GM21515 (cell line): ENCODE measurements around the gene DLD.
"Not testable (repeated sequence)": the region's sequence is repeated elsewhere in the genome, so short reads cannot be mapped to it uniquely, and the experiment has no call there.

Source experiments
- ATAC-seq: cut with Tn5 transposase; IDR thresholded peaks from one replicate; pipeline ENCODE4 v1.9.1; 2021; ENCODE audit not compliant: unreplicated experiment

Gene DLD

DNA sequence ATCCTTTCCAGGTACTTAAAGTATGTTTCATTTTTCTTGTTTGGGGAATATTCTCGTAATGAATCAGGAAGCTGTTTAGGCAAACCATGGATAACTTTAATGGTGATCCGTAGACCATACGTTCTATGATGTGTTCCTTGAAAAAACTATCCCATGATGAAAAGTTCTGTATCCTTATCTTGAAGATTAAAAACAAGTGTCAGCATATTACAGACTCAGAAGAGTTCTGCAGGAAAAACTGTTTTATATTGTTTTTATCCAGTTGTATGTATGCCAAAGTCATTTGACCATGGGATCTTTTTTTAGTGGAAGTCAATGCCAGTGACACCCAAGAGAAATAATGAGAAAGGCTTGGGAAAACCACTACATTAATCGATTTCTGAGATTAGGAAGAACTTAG is 52.0 kb downstream of the DLD start:
- ATAC-seq = no peak

DNA sequence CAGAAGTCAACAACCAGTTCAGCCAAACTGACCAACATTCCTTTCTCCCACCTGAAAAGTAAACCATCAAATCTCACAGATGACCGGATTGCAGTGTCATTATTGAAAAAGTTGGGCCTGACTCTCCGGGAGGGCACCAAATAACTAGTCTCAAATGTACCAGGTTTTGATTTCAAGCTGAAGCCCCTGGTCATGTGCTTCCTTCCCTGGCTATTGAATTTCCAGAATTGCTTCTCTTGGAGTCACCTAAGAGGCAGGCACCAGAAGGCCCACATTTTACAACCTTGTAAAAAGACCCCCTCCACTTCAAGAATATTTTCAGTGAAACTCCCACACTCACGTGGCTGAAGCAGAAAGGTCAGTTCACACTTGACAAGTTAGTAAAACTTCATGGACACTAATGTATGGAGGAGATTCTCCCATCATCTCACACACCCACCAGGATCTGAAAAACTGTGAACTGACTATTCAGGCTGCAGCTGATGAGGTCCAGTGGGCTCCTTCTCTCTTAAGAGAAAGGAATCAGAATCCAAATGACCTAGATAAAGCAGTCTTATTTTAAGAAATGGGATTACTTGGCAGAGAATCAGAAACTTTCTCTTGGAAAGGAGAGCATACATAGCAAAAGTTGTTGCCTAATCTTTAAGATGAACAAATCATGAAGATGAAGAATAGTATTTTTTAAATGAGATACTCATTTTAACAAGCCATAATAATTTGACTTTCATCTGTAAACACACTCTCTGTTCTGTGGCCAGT is 53.6 kb downstream of the DLD start:
- no peak for ATAC-seq

DNA sequence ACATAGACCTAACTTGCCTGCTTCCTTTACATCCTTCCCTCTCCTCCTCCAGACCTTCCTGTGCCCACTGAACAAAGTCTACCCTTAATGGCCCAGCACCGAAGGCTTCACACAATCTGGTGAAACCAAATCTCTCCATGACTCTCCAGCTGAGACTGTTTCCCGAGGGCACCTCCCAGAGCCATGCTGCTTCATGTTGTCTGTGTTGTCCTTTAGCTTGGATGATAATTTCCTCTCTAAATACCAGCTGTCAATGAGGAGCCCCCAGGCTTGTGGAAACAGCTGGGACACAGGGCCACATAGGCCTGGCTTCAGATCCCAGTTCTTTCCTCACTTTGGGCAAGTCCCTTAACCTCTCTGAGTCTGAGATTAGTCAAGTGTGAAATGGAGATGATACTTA is 54.3 kb downstream of the DLD start:
- no peak for ATAC-seq

DNA sequence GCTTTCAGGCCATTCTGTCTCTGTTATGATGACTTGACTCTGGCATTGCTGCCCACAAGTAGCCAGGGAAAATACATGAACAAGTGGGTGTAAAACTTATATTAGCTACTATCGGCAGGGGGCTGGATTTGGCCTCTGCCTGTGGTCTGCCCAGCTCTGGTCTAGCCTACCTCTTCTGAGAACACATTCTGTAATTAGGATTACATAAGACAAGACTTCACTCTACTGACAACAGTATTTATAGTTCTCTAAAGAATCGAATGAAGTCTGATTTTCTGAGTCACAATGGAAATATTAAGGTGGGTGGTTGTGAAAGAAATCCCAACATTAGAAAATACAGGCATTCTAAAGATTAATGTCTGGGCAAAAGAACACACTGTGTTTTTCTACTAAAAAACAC is 55.5 kb downstream of the DLD start:
- no peak for ATAC-seq

DNA sequence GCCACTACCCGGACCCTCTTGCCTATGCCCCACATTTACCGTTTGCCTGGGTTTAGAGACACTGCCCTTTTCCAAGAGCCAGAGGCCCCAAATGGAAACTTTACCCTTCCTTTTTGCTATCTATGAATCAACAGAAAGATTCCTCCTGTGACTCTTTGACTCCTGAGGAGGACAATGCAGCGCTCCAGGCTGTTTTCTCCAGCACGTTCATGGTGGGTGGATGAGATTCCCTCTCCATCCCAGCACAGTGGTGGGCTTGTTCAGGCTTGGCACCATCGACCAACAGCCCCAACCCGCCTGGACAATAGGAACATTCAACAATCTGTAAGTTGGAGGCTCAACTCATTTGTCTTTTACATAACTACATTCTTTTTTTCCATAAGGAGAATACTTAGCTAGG is 55.9 kb downstream of the DLD start:
- ATAC-seq = no peak

DNA sequence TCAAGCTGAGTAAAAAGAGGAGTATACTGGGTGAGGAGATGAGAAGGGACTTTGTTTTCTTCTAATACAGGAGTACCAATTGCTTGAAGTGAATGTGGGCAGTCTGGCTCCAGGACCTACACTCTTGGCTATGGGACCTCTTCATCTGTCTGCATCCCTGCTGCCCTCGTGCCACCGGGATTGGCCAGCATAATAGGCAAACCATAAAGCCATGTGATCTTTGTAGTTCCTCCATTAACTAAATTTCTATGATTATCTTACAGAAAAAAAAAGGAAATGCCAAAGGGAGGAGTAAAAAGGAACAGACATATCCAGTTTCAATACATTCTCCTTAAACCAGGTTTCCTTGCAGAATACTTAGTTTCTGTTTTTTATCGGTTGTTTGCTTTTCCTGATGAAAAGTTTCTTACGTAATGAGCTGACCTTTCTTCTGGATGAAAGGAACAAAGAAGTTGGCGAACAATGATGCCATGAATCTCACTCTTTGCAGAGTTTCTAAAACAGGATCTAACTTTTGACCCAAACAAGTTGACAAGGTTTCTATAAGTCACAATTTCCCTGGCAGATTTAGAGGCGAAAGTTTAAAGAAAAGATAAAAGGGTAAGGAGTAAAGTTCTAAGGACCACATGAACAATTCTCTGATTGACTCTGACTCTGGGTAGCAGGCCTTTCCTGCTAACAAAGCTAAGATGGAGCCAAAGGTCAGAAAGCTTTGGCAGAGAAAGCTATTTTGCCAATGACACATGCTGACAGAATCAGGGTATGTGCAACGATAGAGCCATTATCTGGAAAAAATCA is 57.9 kb downstream of the DLD start:
- ATAC-seq = no peak

DNA sequence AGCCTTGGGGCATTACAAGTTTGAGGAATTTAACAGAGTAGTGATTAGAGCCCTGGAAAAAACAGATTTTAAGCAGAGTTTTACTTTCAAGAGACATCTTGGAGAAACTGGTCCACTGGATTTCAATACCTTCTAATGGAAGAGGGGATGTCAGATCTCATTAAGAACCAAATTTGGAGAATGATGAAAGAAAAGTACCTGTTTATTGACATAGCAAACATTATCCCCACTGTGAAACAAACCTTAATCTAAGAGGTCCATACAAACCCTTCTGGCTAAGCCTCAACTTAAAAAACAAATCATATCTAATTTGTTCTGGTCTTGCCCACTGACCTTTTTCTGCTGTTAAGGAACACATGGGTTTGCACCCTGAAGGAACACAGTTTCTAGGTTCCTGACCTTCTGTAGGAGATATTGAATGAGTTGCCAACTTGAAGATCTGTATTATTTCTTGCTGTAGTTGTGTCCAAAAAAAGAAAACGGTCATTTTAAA is 58.5 kb downstream of the DLD start:
- no peak for ATAC-seq

DNA sequence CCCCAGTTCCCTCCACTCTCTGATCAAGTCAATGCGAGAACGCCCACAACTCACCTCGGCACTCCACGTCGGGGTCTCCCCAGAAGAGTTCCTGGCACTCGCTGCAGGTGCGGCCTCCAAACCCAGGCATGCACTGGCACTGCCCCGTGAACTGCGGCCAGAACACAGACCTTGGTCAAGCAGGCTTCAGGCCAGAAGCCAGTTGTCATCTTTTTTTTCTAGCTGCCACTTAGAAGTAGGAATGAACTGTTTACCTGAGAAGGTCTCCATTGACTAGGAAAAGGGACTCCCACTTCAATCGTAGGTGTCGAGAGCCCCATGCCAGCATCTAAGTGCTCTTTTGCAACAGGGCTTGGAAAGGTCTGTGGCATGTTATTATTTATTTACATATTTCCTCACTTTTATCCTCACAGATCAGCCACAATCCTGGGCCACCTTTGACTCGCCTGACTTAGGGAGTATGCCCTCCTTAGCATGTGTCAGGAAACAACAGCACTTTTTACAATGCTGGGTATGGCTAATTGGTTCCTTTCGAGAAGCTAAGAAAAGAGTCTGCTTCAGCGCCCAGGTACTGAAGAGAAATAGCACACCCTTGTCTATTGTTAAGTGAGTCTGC is 60.3 kb downstream of the DLD start:
- no peak for ATAC-seq

DNA sequence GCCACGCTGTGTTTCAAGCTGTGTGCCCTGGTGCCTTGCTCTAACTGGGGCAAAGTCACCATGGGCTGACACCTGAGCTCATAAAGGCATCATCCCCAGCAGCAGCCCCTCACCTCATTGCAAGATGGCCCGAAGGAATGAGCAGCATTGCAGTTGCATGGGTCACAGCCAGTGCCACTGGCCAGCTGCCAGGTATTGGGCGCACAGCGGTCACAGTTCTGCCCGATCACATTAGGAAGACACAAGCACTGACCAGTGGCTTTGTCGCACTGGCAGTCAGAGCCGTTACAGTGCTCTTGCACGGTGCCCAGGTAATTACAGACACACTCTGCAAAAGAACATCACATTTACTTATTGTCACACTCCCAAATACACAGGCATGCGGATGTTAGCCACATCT is 60.9 kb downstream of the DLD start:
- ATAC-seq = no peak

DNA sequence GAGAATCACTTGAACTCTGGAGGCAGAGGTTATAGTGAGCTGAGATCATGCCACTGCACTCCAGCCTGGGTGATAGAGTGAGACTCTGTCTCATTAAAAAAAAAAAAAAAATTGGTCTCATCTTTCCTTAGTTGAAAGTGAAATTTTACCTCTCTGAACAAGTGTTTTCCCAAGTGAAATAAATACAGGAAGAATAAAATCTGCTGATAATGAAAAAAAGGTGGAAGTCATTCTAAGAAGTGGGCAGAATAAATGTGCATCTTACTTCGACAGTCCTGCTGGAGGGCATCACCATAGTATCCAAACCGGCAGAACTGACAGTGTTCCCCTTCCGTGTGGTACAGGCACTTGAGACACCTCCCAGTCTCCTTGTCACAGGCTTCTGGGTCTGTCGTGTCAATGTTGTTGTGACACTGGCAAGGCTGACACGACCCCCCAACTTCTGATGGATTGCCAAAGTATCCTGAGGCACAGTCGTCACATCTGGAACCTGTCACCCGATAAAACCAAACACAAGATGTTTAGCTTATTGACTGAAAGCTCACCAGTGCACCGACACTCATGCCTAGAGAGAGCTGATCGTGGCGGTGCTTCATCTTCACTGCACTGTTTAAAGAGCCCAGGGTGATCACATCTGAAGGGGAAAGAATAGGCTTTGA is 62.4 kb downstream of the DLD start:
- no peak for ATAC-seq

DNA sequence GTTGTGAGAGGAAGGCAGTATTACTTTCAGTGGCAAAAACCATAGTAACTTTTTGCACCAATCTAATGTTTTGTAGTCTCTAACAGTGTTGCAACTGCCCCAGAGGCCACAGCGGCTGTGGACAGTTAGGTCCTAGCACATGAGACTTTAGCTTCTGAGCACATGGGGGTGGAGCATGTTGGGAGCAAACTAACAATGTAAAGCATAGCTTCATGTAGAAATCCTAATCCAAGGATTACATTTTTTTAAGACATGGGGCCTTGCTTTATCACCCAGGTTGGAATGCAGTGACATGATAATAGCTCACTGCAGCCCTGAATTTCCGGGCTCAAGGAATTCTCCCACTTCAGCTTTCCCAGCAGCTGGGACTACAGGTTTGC is 62.9 kb downstream of the DLD start:
- ATAC-seq = no peak

DNA sequence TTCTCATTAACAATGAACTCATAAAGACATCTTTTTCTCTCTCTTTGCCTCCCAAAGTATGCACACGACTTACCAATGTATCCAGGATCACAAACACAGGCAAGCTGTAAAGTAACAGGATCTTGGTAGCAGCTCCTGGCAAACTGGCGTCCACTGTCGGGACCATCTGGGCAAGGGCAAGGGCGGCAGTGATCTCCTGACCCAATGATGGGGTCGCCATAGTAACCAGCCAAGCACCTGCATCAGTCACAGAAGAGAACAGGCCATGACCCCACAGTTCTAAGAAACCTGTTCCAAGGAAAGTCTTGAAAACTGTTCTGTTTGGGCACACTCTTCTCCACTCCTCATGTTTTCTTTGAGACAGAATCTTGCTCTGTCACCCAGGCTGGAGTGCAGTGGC is 64.4 kb downstream of the DLD start:
- ATAC-seq = no peak

DNA sequence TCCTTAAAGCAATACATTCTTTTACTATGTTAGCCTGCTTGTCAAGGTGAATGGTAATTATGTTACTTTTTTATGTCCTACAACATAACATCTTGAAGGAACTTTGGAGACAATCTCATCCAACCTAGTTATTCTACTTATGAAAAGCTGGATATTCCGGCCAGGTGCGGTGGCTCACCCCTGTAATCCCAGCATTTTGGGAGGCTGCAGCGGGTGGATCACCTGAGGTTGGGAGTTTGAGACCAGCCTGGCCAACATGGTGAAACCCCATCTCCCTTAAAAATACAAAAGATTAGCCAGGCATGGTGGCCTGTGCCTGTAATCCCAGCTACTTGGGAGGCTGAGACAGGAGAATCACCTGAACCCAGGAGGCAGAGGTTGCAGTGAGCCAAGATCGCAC is 66.0 kb downstream of the DLD start:
- ATAC-seq = not testable (repeated sequence)

DNA sequence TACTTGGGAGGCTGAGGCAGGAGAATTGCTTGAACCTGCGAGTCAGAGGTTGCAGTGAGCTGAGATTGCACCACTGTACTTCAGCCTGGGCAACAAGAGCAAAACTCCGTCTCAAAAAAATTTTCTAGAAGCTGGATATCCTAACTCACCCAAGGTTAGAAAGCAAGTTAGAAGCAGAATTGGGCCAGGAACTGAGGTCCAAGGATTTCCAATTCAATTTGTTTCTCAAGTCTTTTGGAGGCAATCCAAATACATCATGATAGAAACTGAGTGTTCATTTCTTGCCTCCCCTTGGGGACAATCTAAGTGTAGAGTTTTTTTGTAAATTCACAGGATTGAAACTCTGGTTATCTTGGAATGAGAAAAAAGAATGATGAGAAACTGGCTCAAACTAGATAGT is 66.5 kb downstream of the DLD start:
- no peak for ATAC-seq

DNA sequence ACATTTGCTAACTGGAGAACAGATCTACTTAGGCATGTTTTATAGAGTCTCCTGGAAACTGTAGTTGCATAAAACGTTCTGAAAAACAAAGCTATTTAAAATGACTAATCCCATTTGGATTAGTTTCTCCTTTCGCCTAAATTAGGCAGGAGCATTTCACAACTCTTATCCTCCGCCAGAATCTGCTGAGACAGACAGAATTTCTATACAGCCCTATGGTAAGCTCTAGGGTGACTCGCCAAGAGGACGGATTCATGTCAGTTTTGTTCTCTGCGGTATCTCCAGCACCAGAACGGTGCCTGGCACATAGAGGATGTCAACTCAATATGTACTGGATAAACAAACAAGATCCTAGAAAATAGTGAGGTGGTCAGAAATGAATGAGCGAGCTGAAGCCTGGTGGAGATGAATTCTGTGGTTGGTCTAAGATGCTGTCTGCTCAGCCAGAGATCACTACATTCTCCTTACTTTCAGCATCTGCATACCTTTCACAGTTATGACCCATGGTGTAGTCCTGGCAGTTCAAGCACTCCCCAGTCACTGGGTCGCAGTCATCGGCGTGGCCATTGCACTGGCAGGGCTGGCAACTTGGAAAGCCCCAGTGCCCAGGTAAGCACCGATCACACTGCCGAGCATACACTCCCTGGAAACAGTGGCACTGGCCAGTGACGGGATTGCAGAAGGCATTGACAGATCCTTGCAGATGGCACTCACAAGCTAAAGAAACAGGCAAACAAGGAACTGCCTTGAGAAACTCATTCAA is 68.0 kb downstream of the DLD start:
- no peak for ATAC-seq

DNA sequence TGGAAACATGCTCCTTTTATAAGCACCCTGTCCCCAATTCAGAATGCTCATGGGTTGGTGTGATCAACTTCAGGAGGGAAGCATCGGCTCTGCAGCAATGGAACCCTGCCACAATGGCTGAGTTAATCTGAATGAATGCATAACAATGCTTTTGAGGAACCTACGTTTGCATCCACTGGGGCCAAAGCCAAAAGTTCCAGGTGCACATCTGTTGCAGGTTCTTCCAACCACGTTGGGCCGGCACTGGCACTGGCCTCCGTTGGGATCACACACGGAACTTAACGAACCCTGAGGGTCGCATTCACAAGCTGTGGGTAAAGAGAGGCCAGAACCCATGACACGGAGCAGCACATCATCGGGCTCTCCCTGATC is 68.5 kb downstream of the DLD start:
- ATAC-seq = no peak

DNA sequence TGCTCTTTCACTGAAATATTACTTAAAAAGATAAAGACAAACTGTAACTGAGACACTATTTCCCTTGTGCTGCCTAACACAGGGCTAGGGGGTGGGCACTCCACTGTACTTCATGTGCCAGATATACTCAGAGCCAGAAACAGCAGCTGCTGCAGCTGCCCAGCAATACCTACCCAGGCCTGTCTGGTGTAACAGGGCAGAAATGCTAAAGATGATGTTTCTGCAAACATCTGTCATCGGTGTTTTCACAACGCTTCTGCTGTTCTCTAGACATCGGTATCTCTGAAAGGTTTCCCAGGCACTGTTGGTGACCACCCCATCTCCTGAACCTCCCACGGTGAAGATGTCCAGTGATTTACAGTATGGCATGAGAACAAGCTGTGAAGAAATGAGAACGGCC is 69.3 kb downstream of the DLD start:
- no peak for ATAC-seq

DNA sequence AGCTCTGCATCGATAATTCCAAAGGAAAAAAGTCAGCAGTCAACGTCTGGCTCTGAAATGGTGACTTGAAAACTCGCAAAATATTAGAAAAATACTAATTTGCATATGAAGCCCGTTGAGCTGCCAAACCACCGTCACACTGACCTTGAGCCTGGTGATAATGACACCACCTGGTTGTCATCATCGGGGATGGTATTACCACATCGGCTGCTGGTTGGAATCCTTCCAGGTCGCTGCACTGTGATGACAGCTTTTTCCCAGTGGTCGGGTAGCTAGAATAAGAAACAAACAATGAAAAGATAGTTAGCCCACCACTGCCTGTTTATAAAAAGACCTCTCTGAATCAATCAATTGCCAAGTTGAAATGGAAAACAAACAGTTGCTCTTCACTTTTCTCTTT is 70.4 kb downstream of the DLD start:
- ATAC-seq = no peak

DNA sequence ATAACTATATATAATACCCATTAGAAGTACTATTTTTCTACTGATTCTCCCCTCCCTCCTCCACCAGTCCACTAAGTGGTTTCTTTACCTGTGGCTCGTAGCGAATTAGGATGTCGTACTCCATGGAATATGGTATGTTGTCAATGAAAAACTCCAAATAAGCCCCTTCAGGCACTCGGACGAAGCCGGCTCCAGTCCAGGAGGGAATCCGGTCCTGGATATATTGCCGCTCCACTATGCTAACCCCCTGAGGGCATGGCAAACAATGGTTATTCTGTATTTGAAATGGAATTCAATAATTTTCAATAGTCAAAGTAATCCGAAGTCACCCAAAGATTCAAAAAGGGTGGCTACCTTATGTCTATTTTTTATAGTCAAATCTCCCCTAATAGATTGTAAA is 71.8 kb downstream of the DLD start:
- ATAC-seq = no peak

DNA sequence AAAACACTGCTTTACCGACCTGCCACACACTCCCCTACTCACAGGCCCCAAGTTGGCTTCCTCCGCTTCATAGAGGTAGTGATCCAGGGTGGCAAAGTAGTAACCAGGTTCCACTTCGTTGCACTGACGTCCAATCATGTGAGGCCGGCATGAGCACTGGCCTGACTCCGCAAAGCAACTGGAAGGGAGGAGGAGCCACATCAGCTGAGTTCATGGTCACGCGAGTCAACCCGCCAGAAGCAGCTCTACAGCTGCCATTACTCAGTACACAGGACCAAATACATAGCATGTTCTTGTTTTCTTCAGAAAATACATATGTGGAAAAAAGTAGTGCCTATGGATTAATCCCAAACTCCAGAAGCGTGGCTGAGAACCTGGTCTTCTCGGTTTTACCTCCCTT is 73.5 kb downstream of the DLD start:
- no peak for ATAC-seq

DNA sequence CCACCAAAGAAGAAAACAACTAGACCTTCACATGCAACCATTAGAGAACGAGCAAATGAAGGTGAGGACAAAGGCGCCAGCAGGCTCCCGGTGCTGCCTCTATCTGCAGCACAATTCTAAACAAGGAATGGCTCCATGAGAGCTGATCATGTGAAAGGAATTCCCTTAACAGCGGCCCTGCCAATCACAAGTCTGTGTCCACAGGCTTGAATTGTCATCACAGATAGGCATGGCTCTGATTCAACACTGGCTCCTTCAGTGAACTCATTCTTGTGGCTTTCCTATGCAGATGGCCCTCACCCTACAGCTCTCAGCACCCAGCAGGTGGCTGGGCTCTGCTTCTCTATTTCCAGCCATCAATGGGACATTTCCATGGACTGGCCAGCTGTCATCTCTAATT is 75.7 kb downstream of the DLD start:
- ATAC-seq = no peak
